Mesendoderm (in vitro differentiated cells): ENCODE measurements around the gene PROB1.

Experiments used
- DNase-seq: peaks from one replicate; pipeline ENCODE4 v3.0.0; 2013
- H2AK5ac ChIP-seq: 2 replicates; pipeline ENCODE4 v1.6.1; 2013; ENCODE audit warnings: low read length, inconsistent platforms
- H2BK120ac ChIP-seq: 2 replicates; pipeline ENCODE4 v1.6.1; 2013; ENCODE audit warnings: low read depth, mild to moderate bottlenecking, low read length, moderate library complexity, mixed read lengths
- H2BK15ac ChIP-seq: replicated peaks from 2 replicates; pipeline ENCODE4 v1.6.1; 2013; ENCODE audit warnings: low read depth, mild to moderate bottlenecking, moderate library complexity
- H2BK5ac ChIP-seq: 2 replicates; pipeline ENCODE4 v1.6.1; 2013; ENCODE audit warnings: low read length, inconsistent platforms
- H3K18ac ChIP-seq: 2 replicates; pipeline ENCODE4 v1.6.1; 2013; ENCODE audit warnings: mild to moderate bottlenecking, low read length, mixed read lengths
- H3K23ac ChIP-seq: one replicate; pipeline ENCODE4 v1.6.1; 2013; ENCODE audit warnings: low read length
- H3K27ac ChIP-seq: 2 replicates; pipeline ENCODE4 v1.5.1; 2013; ENCODE audit warnings: low read depth, mild to moderate bottlenecking, inconsistent platforms, low read length, moderate library complexity
- H3K27me3 ChIP-seq: 2 replicates; pipeline ENCODE4 v1.6.1; 2013; ENCODE audit warnings: low read length, control low read depth, mild to moderate bottlenecking, inconsistent platforms; ENCODE audit not compliant: insufficient read depth, poor library complexity
- H3K36me3 ChIP-seq: 2 replicates; pipeline ENCODE4 v1.6.1; 2013; ENCODE audit warnings: low read length, inconsistent platforms; ENCODE audit not compliant: control insufficient read depth, insufficient read depth
- H3K4ac ChIP-seq: one replicate; pipeline ENCODE4 v1.6.1; 2013; ENCODE audit warnings: low read depth, mild to moderate bottlenecking, low read length, moderate library complexity
- H3K4me1 ChIP-seq: 2 replicates; pipeline ENCODE4 v1.6.1; 2013; ENCODE audit warnings: low read depth, low read length, inconsistent platforms; ENCODE audit not compliant: control insufficient read depth
- H3K4me2 ChIP-seq: 2 replicates; pipeline ENCODE4 v1.6.1; 2013; ENCODE audit warnings: low read length
- H3K4me3 ChIP-seq: 2 replicates; pipeline ENCODE4 v1.5.1; 2013; ENCODE audit warnings: mild to moderate bottlenecking, low read length
- H3K56ac ChIP-seq: one replicate; pipeline ENCODE4 v1.6.1; 2013; ENCODE audit warnings: low read length
- H3K79me1 ChIP-seq: 2 replicates; pipeline ENCODE4 v1.6.1; 2013; ENCODE audit warnings: low read length, inconsistent platforms
- H3K79me2 ChIP-seq: 2 replicates; pipeline ENCODE4 v1.6.1; 2013; ENCODE audit warnings: mild to moderate bottlenecking, low read length; ENCODE audit not compliant: control insufficient read depth, insufficient read depth
- H3K9ac ChIP-seq: 2 replicates; pipeline ENCODE4 v1.6.1; 2013; ENCODE audit warnings: low read length, inconsistent platforms
- H4K5ac ChIP-seq: one replicate; pipeline ENCODE4 v1.6.1; 2013; ENCODE audit warnings: low read length
- H4K8ac ChIP-seq: one replicate; pipeline ENCODE4 v1.6.1; 2013; ENCODE audit warnings: low read depth, mild to moderate bottlenecking, control low read depth, low read length, moderate library complexity
- WGBS: extraction: QIAGEN DNeasy Blood & Tissue Kit; methylation state at CpG from one replicate; pipeline ENCODE4 v1.1.7; 2013; ENCODE audit warnings: low lambda C conversion rate, missing lambda C conversion rate; ENCODE audit not compliant: insufficient coverage; ENCODE audit errors: extremely low coverage; 5-methylcytosine and 5-hydroxymethylcytosine counted together

The PROB1 gene

GRCh38 chr5:139392678-139393496 is 2.0 kb downstream of the PROB1 start:
- no peak overlapping the region for H2BK120ac ChIP-seq
- peak overlapping the region; percentile 22 for H3K4me3 ChIP-seq
- H4K8ac ChIP-seq = no peak overlapping the region
- no peak overlapping the region for H2AK5ac ChIP-seq
- no peaks in the 10 kb centered on the region for H3K36me3 ChIP-seq
- peak overlapping the region; percentile 48 for H3K4me2 ChIP-seq
- no CpG with 5 or more reads among the region's 77 CpGs for WGBS
- H3K79me2 ChIP-seq = no peaks in the 10 kb centered on the region
- no peak overlapping the region for H3K27ac ChIP-seq
- peak overlapping the region; percentile 21 for H3K18ac ChIP-seq
- peaks cover 3% of the 10 kb centered on the region for H3K27me3 ChIP-seq
- H3K4me1 ChIP-seq = peaks cover 8% of the 10 kb centered on the region
- H2BK15ac ChIP-seq = no peak overlapping the region
- H3K9ac ChIP-seq = peak overlapping the region; percentile 81
- peak; percentile 91 for DNase-seq
- no peak overlapping the region for H4K5ac ChIP-seq
- H3K23ac ChIP-seq = no peak overlapping the region
- no peak overlapping the region for H3K4ac ChIP-seq
- no peak overlapping the region for H2BK5ac ChIP-seq
- peak overlapping the region; percentile 70 for H3K56ac ChIP-seq
- no peaks in the 10 kb centered on the region for H3K79me1 ChIP-seq

- no peak overlapping the region for H3K18ac ChIP-seq
- peaks cover 8% of the 10 kb centered on the region for H3K4me1 ChIP-seq
- no peak overlapping the region for H2BK120ac ChIP-seq
- no peak for DNase-seq
- H3K79me2 ChIP-seq = no peaks in the 10 kb centered on the region
- H2BK15ac ChIP-seq = no peak overlapping the region
- H3K27ac ChIP-seq = no peak overlapping the region
- no peak overlapping the region for H4K8ac ChIP-seq
- peak overlapping the region; percentile 60 for H3K9ac ChIP-seq
- H3K4ac ChIP-seq = peak overlapping the region; percentile 46
- no peak overlapping the region for H3K23ac ChIP-seq
- peak overlapping the region; percentile 70 for H3K56ac ChIP-seq
- H3K4me2 ChIP-seq = peak overlapping the region; percentile 48
- H3K79me1 ChIP-seq = no peaks in the 10 kb centered on the region
- peaks cover 3% of the 10 kb centered on the region for H3K27me3 ChIP-seq
- no CpG with 5 or more reads among the region's 36 CpGs for WGBS
- no peaks in the 10 kb centered on the region for H3K36me3 ChIP-seq
- no peak overlapping the region for H3K4me3 ChIP-seq
- H4K5ac ChIP-seq = no peak overlapping the region
- H2AK5ac ChIP-seq = no peak overlapping the region
- no peak overlapping the region for H2BK5ac ChIP-seq
Observed at GRCh38 chr5:139392324-139392677, 2.6 kb downstream of the PROB1 start.

DNA sequence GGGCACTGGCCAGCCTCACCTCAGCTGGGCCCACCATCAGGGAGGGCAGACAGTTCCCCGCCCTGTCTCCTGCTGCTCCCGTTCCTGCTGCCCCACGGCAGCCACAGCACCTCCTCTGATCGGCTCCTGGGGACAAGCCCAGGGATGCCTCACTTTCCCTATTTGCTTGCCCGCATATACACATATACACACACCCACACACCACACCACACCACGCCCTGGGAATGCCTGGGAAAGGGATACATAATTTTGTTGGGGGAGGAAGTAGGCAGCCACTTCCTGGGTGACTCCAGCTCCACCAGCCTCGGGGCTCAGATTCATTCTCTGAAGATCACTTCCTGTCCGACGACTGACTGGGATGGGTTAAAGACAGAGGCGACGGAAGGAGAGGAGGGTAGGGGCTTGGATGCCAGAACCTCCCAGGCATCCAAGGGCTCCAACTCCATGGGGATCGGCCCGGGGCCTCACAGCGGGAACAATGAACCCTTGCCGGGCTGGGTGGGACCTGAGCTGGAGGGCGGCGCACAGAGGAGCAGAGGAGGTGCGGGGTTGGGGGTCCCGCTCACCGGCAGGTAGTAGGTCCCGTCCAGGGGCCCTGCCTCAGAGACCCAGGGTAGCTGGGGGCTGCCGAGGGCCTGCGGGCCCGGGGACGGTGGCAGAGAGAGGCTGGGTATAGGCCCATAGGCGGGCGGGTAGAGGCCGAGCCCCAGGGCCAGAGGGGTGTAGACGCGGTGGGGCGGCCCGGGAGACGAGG is 3.2 kb downstream of the PROB1 start:
- no peaks in the 10 kb centered on the region for H3K36me3 ChIP-seq
- no peak overlapping the region for H2BK15ac ChIP-seq
- H3K18ac ChIP-seq = no peak overlapping the region
- H3K56ac ChIP-seq = peak overlapping the region; percentile 70
- H3K4ac ChIP-seq = no peak overlapping the region
- H2AK5ac ChIP-seq = no peak overlapping the region
- H3K4me1 ChIP-seq = peaks cover 6% of the 10 kb centered on the region
- no peak overlapping the region for H4K5ac ChIP-seq
- H3K4me3 ChIP-seq = no peak overlapping the region
- peak overlapping the region; percentile 60 for H3K9ac ChIP-seq
- peaks cover 3% of the 10 kb centered on the region for H3K27me3 ChIP-seq
- peak overlapping the region; percentile 48 for H3K4me2 ChIP-seq
- no peak overlapping the region for H2BK5ac ChIP-seq
- no peak overlapping the region for H4K8ac ChIP-seq
- H2BK120ac ChIP-seq = no peak overlapping the region
- no peak overlapping the region for H3K23ac ChIP-seq
- H3K79me2 ChIP-seq = no peaks in the 10 kb centered on the region
- no peaks in the 10 kb centered on the region for H3K79me1 ChIP-seq
- no CpG with 5 or more reads among the region's 33 CpGs for WGBS
- no peak for DNase-seq
- H3K27ac ChIP-seq = no peak overlapping the region

DNA sequence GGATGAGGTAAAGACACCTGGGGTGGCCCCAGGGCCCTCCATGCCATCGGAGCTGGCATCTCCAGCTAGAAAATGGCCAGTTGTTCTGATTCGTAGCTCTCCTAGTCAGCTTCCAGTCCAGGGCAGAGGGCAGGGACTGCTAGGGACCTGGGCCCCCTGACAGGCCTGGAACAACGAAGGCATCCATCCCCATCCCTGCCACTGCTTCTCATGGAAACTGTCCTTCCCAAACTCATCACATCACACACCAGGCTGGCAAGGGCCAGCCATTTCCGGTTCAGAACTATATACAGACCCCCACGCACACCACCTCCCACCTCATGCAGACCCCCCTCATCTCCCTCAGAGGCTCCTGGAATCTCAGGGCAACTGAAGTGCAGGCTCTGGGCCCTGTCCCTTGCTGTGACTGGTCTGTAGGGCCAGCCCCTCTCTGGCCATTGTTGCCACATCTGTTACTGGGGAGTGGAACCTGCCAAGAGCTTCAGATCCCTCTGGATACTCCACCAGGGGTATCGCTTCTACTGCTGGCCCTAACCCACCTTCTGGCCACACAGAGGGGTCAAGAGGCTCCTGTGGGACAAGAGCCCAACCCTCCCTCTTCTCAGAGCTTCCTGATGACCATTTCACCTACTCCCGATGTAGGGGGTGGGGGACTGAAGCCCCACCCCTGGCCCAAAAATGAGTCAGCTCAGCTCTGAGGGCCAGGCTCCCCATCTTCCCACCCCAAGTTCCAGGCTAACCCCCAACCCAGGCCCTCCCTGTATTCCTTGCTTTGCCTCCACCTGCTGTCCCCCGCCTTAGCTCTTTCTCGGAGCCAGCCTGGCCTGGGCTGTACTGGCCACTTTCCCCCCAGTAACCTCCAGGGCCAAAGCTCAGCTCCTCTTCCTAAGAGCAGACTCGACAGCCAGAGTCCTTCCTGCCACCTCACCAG is 4.0 kb downstream of the PROB1 start:
- no peak overlapping the region for H3K23ac ChIP-seq
- no peak overlapping the region for H2BK5ac ChIP-seq
- no peak overlapping the region for H3K18ac ChIP-seq
- no peak overlapping the region for H3K4me2 ChIP-seq
- no peak overlapping the region for H3K4ac ChIP-seq
- no peak overlapping the region for H3K9ac ChIP-seq
- no peak overlapping the region for H2BK120ac ChIP-seq
- no peak overlapping the region for H4K8ac ChIP-seq
- H2AK5ac ChIP-seq = no peak overlapping the region
- no peak overlapping the region for H3K27ac ChIP-seq
- H3K79me1 ChIP-seq = no peaks in the 10 kb centered on the region
- H3K56ac ChIP-seq = peak overlapping the region; percentile 19
- no peaks in the 10 kb centered on the region for H3K36me3 ChIP-seq
- H2BK15ac ChIP-seq = no peak overlapping the region
- no peaks in the 10 kb centered on the region for H3K79me2 ChIP-seq
- H3K4me1 ChIP-seq = peaks cover 4% of the 10 kb centered on the region
- no peak for DNase-seq
- WGBS = no CpG with 5 or more reads among the region's 10 CpGs
- H4K5ac ChIP-seq = no peak overlapping the region
- peaks cover 3% of the 10 kb centered on the region for H3K27me3 ChIP-seq
- H3K4me3 ChIP-seq = no peak overlapping the region

GRCh38 chr5:139389701-139390638 is 4.9 kb downstream of the PROB1 start, which contains the start of gene MZB1:
TSS of gene MZB1 (minus strand) at chr5:139389913. CDS start at chr5:139389856, 57 bp downstream.
- no peaks in the 10 kb centered on the region for H3K36me3 ChIP-seq
- no peaks in the 10 kb centered on the region for H3K79me1 ChIP-seq
- peaks cover 3% of the 10 kb centered on the region for H3K27me3 ChIP-seq
- no peak within 1 kb of the TSS for H4K8ac ChIP-seq
- no peaks in the 10 kb centered on the region for H3K79me2 ChIP-seq
- no peak within 1 kb of the TSS for H3K27ac ChIP-seq
- H3K23ac ChIP-seq = no peak within 1 kb of the TSS
- H2BK5ac ChIP-seq = no peak within 1 kb of the TSS
- no peak within 1 kb of the TSS for H2AK5ac ChIP-seq
- no peak within 1 kb of the TSS for H3K4me2 ChIP-seq
- H3K4me1 ChIP-seq = no peaks in the 10 kb centered on the region
- H3K4me3 ChIP-seq = no peak within 1 kb of the TSS
- no peak within 1 kb of the TSS for H3K18ac ChIP-seq
- no peak for DNase-seq
- no peak within 1 kb of the TSS for H3K56ac ChIP-seq
- no peak within 1 kb of the TSS for H3K4ac ChIP-seq
- H3K9ac ChIP-seq = no peak within 1 kb of the TSS
- WGBS = no CpG with 5 or more reads among the region's 11 CpGs
- H2BK15ac ChIP-seq = no peak within 1 kb of the TSS
- H4K5ac ChIP-seq = no peak within 1 kb of the TSS
- H2BK120ac ChIP-seq = no peak within 1 kb of the TSS
